Ascending aorta (tissue), 2 donors: ENCODE data around the gene PRRG1. TPM values are rescaled to one million over a fixed set of nuclear protein-coding genes. Genes with fewer than 3 reads are reported as not detected.
A peak's percentile ranks its signal among the peaks of the same experiment; 100 is the strongest.
"Not testable (repeated sequence)": the region's sequence is repeated elsewhere in the genome, so short reads cannot be mapped to it uniquely, and the experiment has no call there.

Experiments
- DNase-seq, 2 donors: peaks; one replicate each; pipeline ENCODE4 v3.0.0-alpha.2; 2019; ENCODE audit warnings: low spot score in 2 of 2
- H3K27ac ChIP-seq, 2 donors: fragments of 200-600 bp; sonication (generic); one replicate each; pipeline ENCODE4 v1.5.1; 2016 to 2017; ENCODE audit warnings: mild to moderate bottlenecking in 1 of 2
- H3K27me3 ChIP-seq: fragments of 200-600 bp; sonication (generic); one replicate; pipeline ENCODE4 v1.5.1; 2017
- H3K36me3 ChIP-seq, 2 donors: fragments of 200-600 bp; sonication (generic); one replicate each; pipeline ENCODE4 v1.5.1; 2016
- H3K4me1 ChIP-seq, 2 donors: fragments of 200-600 bp; sonication (generic); one replicate each; pipeline ENCODE4 v1.5.1; 2016 to 2017; ENCODE audit warnings: mild to moderate bottlenecking in 1 of 2
- H3K4me3 ChIP-seq, 2 donors: fragments of 200-600 bp; sonication (generic); one replicate each; pipeline ENCODE4 v1.5.1; 2016 to 2017; ENCODE audit warnings: mild to moderate bottlenecking in 1 of 2
- H3K9me3 ChIP-seq, 2 donors: fragments of 200-600 bp; sonication (generic); one replicate each; pipeline ENCODE4 v1.5.1; 2016
- CTCF ChIP-seq, 3 experiments: fragments of 200-600 bp in 2 of 3; fragments of 450-650 bp in 1 of 3; sonication (generic) in 2 of 3; IDR thresholded peaks; one replicate each; pipeline ENCODE4 v1.5.1; 2016 to 2019; ENCODE audit warnings: antibody characterized with exemption in 3 of 3, mild to moderate bottlenecking in 1 of 3, moderate library complexity in 1 of 3
- intact Hi-C: fragments of 100-400 bp; cut with DNase I; formaldehyde crosslinking; loops from one replicate; pipeline ENCODE4 v1.15.1; 2023
- total RNA-seq: library from RNA; depleted of rRNA; stranded (reverse); fragments of >200 nt; gene quantifications from one replicate; pipeline ENCODE4 v1.1.0, GENCODE V29; 2016

The PRRG1 gene
- total RNA-seq = 3.9 TPM

- TF ChIP-seq CTCF (IDR thresholded peaks at IDR 0.05) = no peak
- Histone ChIP-seq H3K9me3 (no peaks in the 10 kb centered on the region), H3K4me3 (peak within 1 kb of the TSS; percentile 56 to 74), H3K27me3 (no peaks in the 10 kb centered on the region), H3K36me3 (no peaks in the 10 kb centered on the region), H3K4me1 (no peaks in the 10 kb centered on the region), H3K27ac (peak within 1 kb of the TSS; percentile 65 to 70)
- intact Hi-C loops = no loop called here
- peak in 1 of 2 donors; percentile 85 for DNase-seq
Observed at GRCh38 chrX:37349221-37350033, at the start of gene PRRG1. TSS of gene PRRG1 (plus strand) at chrX:37349364. CDS start at chrX:37406250, 56,886 bp downstream.

GRCh38 chrX:37302569-37302968 is 46.6 kb upstream of the PRRG1 start:
- Histone ChIP-seq H3K4me1 (no peaks in the 10 kb centered on the region), H3K27ac (no peak overlapping the region), H3K4me3 (no peak overlapping the region), H3K27me3 (no peaks in the 10 kb centered on the region), H3K36me3 (no peaks in the 10 kb centered on the region), H3K9me3 (peaks cover 0 to 6% of the 10 kb centered on the region in 2 donors)
- no peak for DNase-seq
- peak in 1 of 3 experiments; percentile 22 for TF ChIP-seq CTCF (IDR thresholded peaks at IDR 0.05)
- intact Hi-C loops = no loop called here

GRCh38 chrX:37305238-37305637 is 43.9 kb upstream of the PRRG1 start:
- H3K36me3 ChIP-seq, H3K9me3 ChIP-seq, H3K27me3 ChIP-seq, DNase-seq, H3K4me3 ChIP-seq, H3K27ac ChIP-seq, intact Hi-C loops, H3K4me1 ChIP-seq: not testable (repeated sequence)

- DNase-seq = no peak
- no peak overlapping the region for H3K4me3 ChIP-seq
- no peak overlapping the region for H3K27ac ChIP-seq
- no peaks in the 10 kb centered on the region for H3K27me3 ChIP-seq
- H3K4me1 ChIP-seq = no peaks in the 10 kb centered on the region
- no peak for TF ChIP-seq CTCF (IDR thresholded peaks at IDR 0.05)
- no peaks in the 10 kb centered on the region for H3K36me3 ChIP-seq
- intact Hi-C loops = no loop called here
- no peaks in the 10 kb centered on the region for H3K9me3 ChIP-seq
Observed at GRCh38 chrX:37314531-37314930, 34.6 kb upstream of the PRRG1 start.

GRCh38 chrX:37315511-37316248 is 33.5 kb upstream of the PRRG1 start:
- H3K27ac ChIP-seq = no peak overlapping the region
- DNase-seq = no peak
- TF ChIP-seq CTCF (IDR thresholded peaks at IDR 0.05) = no peak
- H3K27me3 ChIP-seq = no peaks in the 10 kb centered on the region
- H3K4me1 ChIP-seq = no peaks in the 10 kb centered on the region
- no peaks in the 10 kb centered on the region for H3K9me3 ChIP-seq
- no peak overlapping the region for H3K4me3 ChIP-seq
- intact Hi-C loops = no loop called here
- no peaks in the 10 kb centered on the region for H3K36me3 ChIP-seq

GRCh38 chrX:37320541-37321203 is 28.5 kb upstream of the PRRG1 start:
- no peak overlapping the region for H3K4me3 ChIP-seq
- no peaks in the 10 kb centered on the region for H3K9me3 ChIP-seq
- no peak for DNase-seq
- no peak overlapping the region for H3K27ac ChIP-seq
- no peak for TF ChIP-seq CTCF (IDR thresholded peaks at IDR 0.05)
- H3K36me3 ChIP-seq = no peaks in the 10 kb centered on the region
- H3K4me1 ChIP-seq = no peaks in the 10 kb centered on the region
- intact Hi-C loops = no loop called here
- no peaks in the 10 kb centered on the region for H3K27me3 ChIP-seq
